Astrocyte of the hippocampus (primary cell): ENCODE data around the gene WAS.

Source experiments
- DNase-seq: peaks from one replicate; pipeline ENCODE4 v3.0.0; 2011; ENCODE audit warnings: low read depth, low spot score

WAS gene

GRCh38 chrX:48711929-48712505 lies 28.4 kb downstream of the WAS start:
- DNase-seq, result no peak

- no peak for DNase-seq
These were observed 30.2 kb downstream of the WAS start for GRCh38 chrX:48713847-48714246.

GRCh38 chrX:48714573-48714972 lies 31.0 kb downstream of the WAS start:
- DNase-seq, result no peak

- DNase-seq, result no peak
These were observed 31.5 kb downstream of the WAS start for GRCh38 chrX:48715072-48715471.

GRCh38 chrX:48715876-48716502 lies 32.4 kb downstream of the WAS start:
- peak; percentile 7 for DNase-seq

GRCh38 chrX:48719958-48720357 lies 36.4 kb downstream of the WAS start:
- DNase-seq, result no peak

GRCh38 chrX:48720577-48721250 lies 37.1 kb downstream of the WAS start:
- DNase-seq, result no peak

- DNase-seq, result no peak
These were observed 38.3 kb downstream of the WAS start for GRCh38 chrX:48721916-48722315.

GRCh38 chrX:48726596-48726995 lies 43.0 kb downstream of the WAS start:
- DNase-seq, result no peak

GRCh38 chrX:48728653-48729052 lies 45.1 kb downstream of the WAS start:
- DNase-seq, result no peak

GRCh38 chrX:48736303-48736702 lies 52.7 kb downstream of the WAS start:
- no peak for DNase-seq

GRCh38 chrX:48736878-48737212 lies 53.2 kb downstream of the WAS start:
- DNase-seq, result no peak

GRCh38 chrX:48737213-48737938 lies 53.8 kb downstream of the WAS start:
- peak; percentile 97 for DNase-seq

- no peak for DNase-seq
These were observed 54.3 kb downstream of the WAS start for GRCh38 chrX:48737940-48738339.
